ENCODE results near the gene UNC79. TPM values are rescaled to one million over a fixed set of nuclear protein-coding genes. Genes with fewer than 3 reads are reported as not detected.

The UNC79 gene
- total and polyA plus RNA-seq, 2 donors (not counting 3 experiments of a cell fraction or from before 2014, with no cell fraction given), result not detected

GRCh38 chr14:93592786-93593185 is 162.0 kb downstream of the UNC79 start:
- H3K27ac ChIP-seq (ENCODE audit: insufficient read depth, low read depth, low read length), result no peak overlapping the region
- dilution Hi-C loops (cut with MboI; ENCODE audit: extremely low pct_ligation_motif_present, low sequenced_read_pairs) (no loop called here), intact Hi-C loops (cut with micrococcal nuclease) (no loop called here)
- no peaks in the 10 kb centered on the region for H3K4me1 ChIP-seq (ENCODE audit: control insufficient read depth, extremely low read depth, insufficient read depth, low read length)
- no peaks in the 10 kb centered on the region for H3K36me3 ChIP-seq (ENCODE audit: control insufficient read depth in 2 of 2, extremely low read depth in 1 of 2, insufficient read depth in 2 of 2, low read length in 2 of 2)
- H3K9me3 ChIP-seq (replicated peaks; ENCODE audit: control insufficient read depth, insufficient read depth, low read length), result no peaks in the 10 kb centered on the region
- BruUV-seq (replicated peaks), result no TSS peak
- ChIA-PET CTCF (no interaction called here), POLR2A (no interaction called here)
- no peak for TF ChIP-seq EZH2 (IDR thresholded peaks at IDR 0.05; ENCODE audit: borderline replicate concordance, low read depth, low read length, severe bottlenecking)
- TF ChIP-seq POLR2AphosphoS5 (IDR thresholded peaks at IDR 0.05; ENCODE audit: insufficient read depth, low read depth, low read length), result no peak
- FAIRE-seq (no peak), DNase-seq (ENCODE audit: low read depth, low spot score) (no peak)
- H3K9ac ChIP-seq (replicated peaks; ENCODE audit: extremely low read depth, insufficient read depth, low read length), result no peak overlapping the region
- no peak overlapping the region for H3K4me2 ChIP-seq (ENCODE audit: insufficient read depth, low read length)
- H3K4me3 ChIP-seq (replicated peaks in 1 of 3; ENCODE audit: insufficient read depth in 1 of 3, low read depth in 1 of 3, low read length in 3 of 3), result no peak overlapping the region
- H4K20me1 ChIP-seq (replicated peaks; ENCODE audit: control insufficient read depth, extremely low read depth, insufficient read depth, low read length), result no peaks in the 10 kb centered on the region
- H2AFZ ChIP-seq (ENCODE audit: low read depth, low read length), result no peak overlapping the region
- H3K9me1 ChIP-seq (replicated peaks; ENCODE audit: control insufficient read depth, extremely low read depth, insufficient read depth, low read length), result no peaks in the 10 kb centered on the region
- H3K79me2 ChIP-seq (ENCODE audit: control insufficient read depth, insufficient read depth, low read length), result no peaks in the 10 kb centered on the region
- no peaks in the 10 kb centered on the region for H3K27me3 ChIP-seq (ENCODE audit: control insufficient read depth in 2 of 2, insufficient read depth in 2 of 2, low read length in 2 of 2)

- FAIRE-seq, result no peak
- dilution Hi-C loops (cut with MboI; ENCODE audit: extremely low pct_ligation_motif_present, low sequenced_read_pairs), result no loop called here
Observed at GRCh38 chr14:93606091-93606490, 175.4 kb downstream of the UNC79 start.

More at GRCh38 chr14:93606091-93606490, 175.4 kb downstream of the UNC79 start:
- intact Hi-C loops (cut with micrococcal nuclease), result no loop called here
- Histone ChIP-seq H3K9ac (replicated peaks; ENCODE audit: extremely low read depth, insufficient read depth, low read length) (no peak overlapping the region), H3K9me1 (replicated peaks; ENCODE audit: control insufficient read depth, extremely low read depth, insufficient read depth, low read length) (no peaks in the 10 kb centered on the region), H3K4me1 (ENCODE audit: control insufficient read depth, extremely low read depth, insufficient read depth, low read length) (no peaks in the 10 kb centered on the region), H3K4me3 (replicated peaks in 1 of 3; ENCODE audit: insufficient read depth in 1 of 3, low read depth in 1 of 3, low read length in 3 of 3) (no peak overlapping the region), H2AFZ (ENCODE audit: low read depth, low read length) (no peak overlapping the region), H3K4me2 (ENCODE audit: insufficient read depth, low read length) (no peak overlapping the region), H3K9me3 (replicated peaks; ENCODE audit: control insufficient read depth, insufficient read depth, low read length) (no peaks in the 10 kb centered on the region), H3K27ac (ENCODE audit: insufficient read depth, low read depth, low read length) (no peak overlapping the region), H3K27me3 (ENCODE audit: control insufficient read depth in 2 of 2, insufficient read depth in 2 of 2, low read length in 2 of 2) (no peaks in the 10 kb centered on the region), H3K79me2 (ENCODE audit: control insufficient read depth, insufficient read depth, low read length) (no peaks in the 10 kb centered on the region), H3K36me3 (ENCODE audit: control insufficient read depth in 2 of 2, extremely low read depth in 1 of 2, insufficient read depth in 2 of 2, low read length in 2 of 2) (no peaks in the 10 kb centered on the region), H4K20me1 (replicated peaks; ENCODE audit: control insufficient read depth, extremely low read depth, insufficient read depth, low read length) (no peaks in the 10 kb centered on the region)
- no TSS peak for BruUV-seq (replicated peaks)
- DNase-seq (ENCODE audit: low read depth, low spot score), result no peak
- TF ChIP-seq MYC (IDR thresholded peaks at IDR 0.05; ENCODE audit: low read depth, low read length), result no peak
- TF ChIP-seq CTCF (IDR thresholded peaks at IDR 0.05; ENCODE audit: extremely low read depth in 1 of 2, insufficient read depth in 1 of 2, low read depth in 1 of 2, low read length in 2 of 2), result no peak
- no peak for TF ChIP-seq POLR2AphosphoS5 (IDR thresholded peaks at IDR 0.05; ENCODE audit: insufficient read depth, low read depth, low read length)
- TF ChIP-seq POLR2A (IDR thresholded peaks at IDR 0.05; ENCODE audit: low read depth, low read length), result no peak
- TF ChIP-seq MAX (IDR thresholded peaks at IDR 0.05; ENCODE audit: insufficient read depth, insufficient read length), result no peak
- no peak for TF ChIP-seq JUN (IDR thresholded peaks at IDR 0.05; ENCODE audit: borderline replicate concordance, insufficient read depth, insufficient read length, low read depth)
- ChIA-PET CTCF (interaction anchor here (1.8 kb wide), 1 partner anchor 15 kb away, joined by 5 read pairs; no protein-coding TSS in a partner anchor), POLR2A (no interaction called here)

Data from endothelial cell of umbilical vein (primary cell).